Activated naive CD8-positive, alpha-beta T cell treated with anti-CD3 and anti-CD28 coated beads for 36 hours (primary cell): ENCODE data around the gene USP4. TPM values are rescaled to one million over a fixed set of nuclear protein-coding genes. Genes with fewer than 3 reads are reported as not detected.
"Not testable (repeated sequence)": the region's sequence is repeated elsewhere in the genome, so short reads cannot be mapped to it uniquely, and the experiment has no call there.

Experiments used
- DNase-seq: peaks from one replicate; pipeline ENCODE4 v3.0.0; 2021
- H3K27ac Mint-ChIP-seq: one replicate; pipeline ENCODE4 v1.8.0; 2022; ENCODE audit warnings: mild to moderate bottlenecking, moderate library complexity, mixed read lengths
- H3K27me3 Mint-ChIP-seq: one replicate; pipeline ENCODE4 v1.8.0; 2022; ENCODE audit warnings: mild to moderate bottlenecking, mixed read lengths
- H3K36me3 Mint-ChIP-seq: one replicate; pipeline ENCODE4 v1.8.0; 2021; ENCODE audit warnings: mild to moderate bottlenecking, mixed read lengths
- H3K4me1 Mint-ChIP-seq: one replicate; pipeline ENCODE4 v1.8.0; 2021; ENCODE audit warnings: mixed read lengths
- H3K4me3 Mint-ChIP-seq: one replicate; pipeline ENCODE4 v1.8.0; 2022; ENCODE audit warnings: mild to moderate bottlenecking, moderate library complexity, mixed read lengths
- H3K9me3 Mint-ChIP-seq: one replicate; pipeline ENCODE4 v1.8.0; 2022; ENCODE audit warnings: mixed read lengths
- total RNA-seq, 2 experiments: library from RNA; stranded (reverse); gene quantifications; one replicate each; pipeline ENCODE4 v1.2.3, GENCODE V29; 2021

Gene USP4
- total RNA-seq, 2 experiments from 2014 or later = 63.3 to 64.0 TPM

GRCh38 chr3:49329186-49329585, 10.7 kb downstream of the USP4 start:
- no peak overlapping the region for H3K27ac Mint-ChIP-seq
- H3K4me3 Mint-ChIP-seq = no peak overlapping the region
- peaks cover 4% of the 10 kb centered on the region for H3K4me1 Mint-ChIP-seq
- peaks cover 30% of the 10 kb centered on the region for H3K36me3 Mint-ChIP-seq
- no peak for DNase-seq
- no peaks in the 10 kb centered on the region for H3K9me3 Mint-ChIP-seq
- H3K27me3 Mint-ChIP-seq = no peaks in the 10 kb centered on the region

- not testable (repeated sequence) for H3K4me1 Mint-ChIP-seq, H3K27me3 Mint-ChIP-seq, H3K4me3 Mint-ChIP-seq, H3K27ac Mint-ChIP-seq, H3K9me3 Mint-ChIP-seq, DNase-seq
- H3K36me3 Mint-ChIP-seq = peaks cover 28% of the 10 kb centered on the region
These were observed 11.5 kb downstream of the USP4 start for GRCh38 chr3:49328350-49328749.

- H3K4me3 Mint-ChIP-seq = no peak overlapping the region
- DNase-seq = no peak
- H3K27me3 Mint-ChIP-seq = no peaks in the 10 kb centered on the region
- no peaks in the 10 kb centered on the region for H3K4me1 Mint-ChIP-seq
- H3K36me3 Mint-ChIP-seq = peaks cover 29% of the 10 kb centered on the region
- no peak overlapping the region for H3K27ac Mint-ChIP-seq
- no peaks in the 10 kb centered on the region for H3K9me3 Mint-ChIP-seq
These were observed 12.4 kb downstream of the USP4 start for GRCh38 chr3:49327485-49327884.

GRCh38 chr3:49324768-49325167, 15.1 kb downstream of the USP4 start:
- H3K36me3 Mint-ChIP-seq = peaks cover 32% of the 10 kb centered on the region
- no peak overlapping the region for H3K27ac Mint-ChIP-seq
- no peak for DNase-seq
- no peaks in the 10 kb centered on the region for H3K27me3 Mint-ChIP-seq
- H3K4me1 Mint-ChIP-seq = no peaks in the 10 kb centered on the region
- H3K9me3 Mint-ChIP-seq = no peaks in the 10 kb centered on the region
- H3K4me3 Mint-ChIP-seq = no peak overlapping the region

- Mint-ChIP-seq H3K4me1 (peaks cover 8% of the 10 kb centered on the region), H3K36me3 (peaks cover 13% of the 10 kb centered on the region)
These were observed 23.0 kb downstream of the USP4 start for GRCh38 chr3:49316696-49317457.

GRCh38 chr3:49313896-49314688, 25.8 kb downstream of the USP4 start:
- Mint-ChIP-seq H3K4me3 (no peak overlapping the region), H3K4me1 (peaks cover 8% of the 10 kb centered on the region), H3K27ac (peak overlapping the region; percentile 45), H3K9me3 (no peaks in the 10 kb centered on the region), H3K36me3 (peaks cover 12% of the 10 kb centered on the region), H3K27me3 (no peaks in the 10 kb centered on the region)
- no peak for DNase-seq

More at GRCh38 chr3:49316696-49317457, 23.0 kb downstream of the USP4 start:
- no peak overlapping the region for H3K4me3 Mint-ChIP-seq
- no peak overlapping the region for H3K27ac Mint-ChIP-seq
- H3K9me3 Mint-ChIP-seq = no peaks in the 10 kb centered on the region
- H3K27me3 Mint-ChIP-seq = no peaks in the 10 kb centered on the region
- no peak for DNase-seq

- DNase-seq = no peak
- Mint-ChIP-seq H3K27ac (peak overlapping the region; percentile 32), H3K27me3 (no peaks in the 10 kb centered on the region), H3K36me3 (peaks cover 11% of the 10 kb centered on the region), H3K4me1 (peaks cover 8% of the 10 kb centered on the region), H3K4me3 (no peak overlapping the region), H3K9me3 (no peaks in the 10 kb centered on the region)
These were observed 28.6 kb downstream of the USP4 start for GRCh38 chr3:49311283-49311682.

- no peaks in the 10 kb centered on the region for H3K9me3 Mint-ChIP-seq
- no peak overlapping the region for H3K27ac Mint-ChIP-seq
- no peak overlapping the region for H3K4me3 Mint-ChIP-seq
- H3K36me3 Mint-ChIP-seq = peaks cover 11% of the 10 kb centered on the region
- no peaks in the 10 kb centered on the region for H3K27me3 Mint-ChIP-seq
- DNase-seq = no peak
- H3K4me1 Mint-ChIP-seq = peaks cover 8% of the 10 kb centered on the region
These were observed 29.2 kb downstream of the USP4 start for GRCh38 chr3:49310677-49311076.

- H3K27ac Mint-ChIP-seq = no peak overlapping the region
- peaks cover 7% of the 10 kb centered on the region for H3K36me3 Mint-ChIP-seq
- no peaks in the 10 kb centered on the region for H3K9me3 Mint-ChIP-seq
- peaks cover 3% of the 10 kb centered on the region for H3K4me1 Mint-ChIP-seq
- DNase-seq = no peak
- no peak overlapping the region for H3K4me3 Mint-ChIP-seq
- no peaks in the 10 kb centered on the region for H3K27me3 Mint-ChIP-seq
These were observed 34.2 kb downstream of the USP4 start for GRCh38 chr3:49305608-49306007.

GRCh38 chr3:49302613-49303012, 37.2 kb downstream of the USP4 start:
- no peak for DNase-seq
- H3K27ac Mint-ChIP-seq = no peak overlapping the region
- H3K36me3 Mint-ChIP-seq = peaks cover 7% of the 10 kb centered on the region
- no peaks in the 10 kb centered on the region for H3K9me3 Mint-ChIP-seq
- H3K4me1 Mint-ChIP-seq = peaks cover 3% of the 10 kb centered on the region
- H3K4me3 Mint-ChIP-seq = no peak overlapping the region
- no peaks in the 10 kb centered on the region for H3K27me3 Mint-ChIP-seq

GRCh38 chr3:49300595-49300994, 39.3 kb downstream of the USP4 start:
- Mint-ChIP-seq H3K4me1 (peaks cover 3% of the 10 kb centered on the region), H3K27ac (no peak overlapping the region), H3K9me3 (no peaks in the 10 kb centered on the region), H3K36me3 (peaks cover 13% of the 10 kb centered on the region), H3K4me3 (no peak overlapping the region), H3K27me3 (no peaks in the 10 kb centered on the region)
- no peak for DNase-seq

GRCh38 chr3:49298511-49298910, 41.3 kb downstream of the USP4 start:
- peak overlapping the region; percentile 10 for H3K27ac Mint-ChIP-seq

GRCh38 chr3:49296781-49297411, 43.0 kb downstream of the USP4 start:
- Mint-ChIP-seq H3K36me3 (peaks cover 22% of the 10 kb centered on the region), H3K27me3 (no peaks in the 10 kb centered on the region), H3K4me3 (no peak overlapping the region), H3K27ac (peak overlapping the region; percentile 47), H3K9me3 (no peaks in the 10 kb centered on the region), H3K4me1 (no peaks in the 10 kb centered on the region)
- DNase-seq = no peak

More at GRCh38 chr3:49298511-49298910, 41.3 kb downstream of the USP4 start:
- Mint-ChIP-seq H3K4me3 (no peak overlapping the region), H3K4me1 (no peaks in the 10 kb centered on the region), H3K27me3 (no peaks in the 10 kb centered on the region), H3K36me3 (peaks cover 21% of the 10 kb centered on the region), H3K9me3 (no peaks in the 10 kb centered on the region)
- DNase-seq = no peak

GRCh38 chr3:49295489-49296058, 44.3 kb downstream of the USP4 start:
- no peaks in the 10 kb centered on the region for H3K27me3 Mint-ChIP-seq
- no peak overlapping the region for H3K27ac Mint-ChIP-seq
- H3K36me3 Mint-ChIP-seq = peaks cover 23% of the 10 kb centered on the region
- no peaks in the 10 kb centered on the region for H3K4me1 Mint-ChIP-seq
- H3K4me3 Mint-ChIP-seq = no peak overlapping the region
- H3K9me3 Mint-ChIP-seq = no peaks in the 10 kb centered on the region
- peak; percentile 7 for DNase-seq

- no peaks in the 10 kb centered on the region for H3K27me3 Mint-ChIP-seq
- peaks cover 28% of the 10 kb centered on the region for H3K36me3 Mint-ChIP-seq
- H3K4me3 Mint-ChIP-seq = no peak overlapping the region
- no peaks in the 10 kb centered on the region for H3K4me1 Mint-ChIP-seq
- H3K9me3 Mint-ChIP-seq = no peaks in the 10 kb centered on the region
- no peak overlapping the region for H3K27ac Mint-ChIP-seq
- no peak for DNase-seq
These were observed 45.5 kb downstream of the USP4 start for GRCh38 chr3:49294343-49294742.
